Measurements from ENCODE around the gene KEL.

The KEL gene

GRCh38 chr7:142914121-142914520, 48.0 kb downstream of the KEL start:
- H3K4me3 ChIP-seq (ENCODE audit: low read depth, low read length) = no peak overlapping the region
- in situ Hi-C loops (cut with HindIII; ENCODE audit: low sequenced_read_pairs) = no loop called here
- TF ChIP-seq CTCF (IDR thresholded peaks at IDR 0.05; ENCODE audit: low read depth, low read length) = no peak
- no peak for DNase-seq (ENCODE audit: low read depth, low spot score)

GRCh38 chr7:142913566-142913965, 48.6 kb downstream of the KEL start:
- no peak for TF ChIP-seq CTCF (IDR thresholded peaks at IDR 0.05; ENCODE audit: low read depth, low read length)
- no peak for DNase-seq (ENCODE audit: low read depth, low spot score)
- H3K4me3 ChIP-seq (ENCODE audit: low read depth, low read length) = no peak overlapping the region
- in situ Hi-C loops (cut with HindIII; ENCODE audit: low sequenced_read_pairs) = no loop called here

DNA sequence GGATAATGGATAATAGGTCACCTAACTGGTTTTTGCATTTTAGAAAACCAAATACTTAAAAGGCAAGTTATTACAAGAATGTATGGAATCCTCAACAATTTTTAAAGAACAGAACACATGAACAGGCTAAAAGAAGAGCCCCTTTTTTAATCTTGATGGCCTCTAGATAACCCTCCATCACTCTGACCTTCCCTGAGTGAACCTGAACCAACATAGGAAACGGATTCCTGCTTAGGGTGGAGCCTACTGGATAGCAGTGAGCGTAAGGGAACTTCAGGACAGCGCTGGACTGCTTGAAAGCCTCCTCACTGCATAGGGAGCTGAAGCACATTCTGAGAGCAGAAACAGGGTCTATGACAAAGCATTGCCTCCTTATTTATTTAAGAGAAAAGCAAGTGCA, 49.1 kb downstream of the KEL start:
- no peak for TF ChIP-seq CTCF (IDR thresholded peaks at IDR 0.05; ENCODE audit: low read depth, low read length)
- in situ Hi-C loops (cut with HindIII; ENCODE audit: low sequenced_read_pairs) = no loop called here

GRCh38 chr7:142910481-142910880, 51.7 kb downstream of the KEL start:
- no peak for DNase-seq (ENCODE audit: low read depth, low spot score)
- TF ChIP-seq CTCF (IDR thresholded peaks at IDR 0.05; ENCODE audit: low read depth, low read length) = no peak
- no peak overlapping the region for H3K4me3 ChIP-seq (ENCODE audit: low read depth, low read length)
- in situ Hi-C loops (cut with HindIII; ENCODE audit: low sequenced_read_pairs) = no loop called here

More for the DNA sequence above, 49.1 kb downstream of the KEL start:
- H3K4me3 ChIP-seq (ENCODE audit: low read depth, low read length) = no peak overlapping the region
- no peak for DNase-seq (ENCODE audit: low read depth, low spot score)

DNA sequence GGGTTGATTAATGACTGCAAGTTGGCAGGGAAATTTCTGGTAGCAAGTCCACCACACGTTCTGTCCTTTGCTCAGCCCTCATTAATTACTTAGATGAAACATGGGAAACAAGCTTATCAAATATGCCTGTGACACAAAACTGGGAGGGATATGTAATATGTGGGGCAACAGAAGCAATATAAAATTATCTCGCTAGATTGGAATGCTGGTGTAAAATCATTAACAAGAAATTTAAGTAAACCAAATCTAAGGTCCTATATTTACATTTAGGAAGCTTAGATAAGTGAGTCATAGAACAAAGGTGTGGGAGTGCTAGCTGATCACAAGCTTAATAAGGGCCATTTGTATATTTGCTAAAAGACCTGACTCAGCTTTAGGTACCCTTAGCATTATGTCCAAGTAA, 52.1 kb downstream of the KEL start:
- no peak overlapping the region for H3K4me3 ChIP-seq (ENCODE audit: low read depth, low read length)
- in situ Hi-C loops (cut with HindIII; ENCODE audit: low sequenced_read_pairs) = no loop called here
- DNase-seq (ENCODE audit: low read depth, low spot score) = no peak
- TF ChIP-seq CTCF (IDR thresholded peaks at IDR 0.05; ENCODE audit: low read depth, low read length) = no peak

DNA sequence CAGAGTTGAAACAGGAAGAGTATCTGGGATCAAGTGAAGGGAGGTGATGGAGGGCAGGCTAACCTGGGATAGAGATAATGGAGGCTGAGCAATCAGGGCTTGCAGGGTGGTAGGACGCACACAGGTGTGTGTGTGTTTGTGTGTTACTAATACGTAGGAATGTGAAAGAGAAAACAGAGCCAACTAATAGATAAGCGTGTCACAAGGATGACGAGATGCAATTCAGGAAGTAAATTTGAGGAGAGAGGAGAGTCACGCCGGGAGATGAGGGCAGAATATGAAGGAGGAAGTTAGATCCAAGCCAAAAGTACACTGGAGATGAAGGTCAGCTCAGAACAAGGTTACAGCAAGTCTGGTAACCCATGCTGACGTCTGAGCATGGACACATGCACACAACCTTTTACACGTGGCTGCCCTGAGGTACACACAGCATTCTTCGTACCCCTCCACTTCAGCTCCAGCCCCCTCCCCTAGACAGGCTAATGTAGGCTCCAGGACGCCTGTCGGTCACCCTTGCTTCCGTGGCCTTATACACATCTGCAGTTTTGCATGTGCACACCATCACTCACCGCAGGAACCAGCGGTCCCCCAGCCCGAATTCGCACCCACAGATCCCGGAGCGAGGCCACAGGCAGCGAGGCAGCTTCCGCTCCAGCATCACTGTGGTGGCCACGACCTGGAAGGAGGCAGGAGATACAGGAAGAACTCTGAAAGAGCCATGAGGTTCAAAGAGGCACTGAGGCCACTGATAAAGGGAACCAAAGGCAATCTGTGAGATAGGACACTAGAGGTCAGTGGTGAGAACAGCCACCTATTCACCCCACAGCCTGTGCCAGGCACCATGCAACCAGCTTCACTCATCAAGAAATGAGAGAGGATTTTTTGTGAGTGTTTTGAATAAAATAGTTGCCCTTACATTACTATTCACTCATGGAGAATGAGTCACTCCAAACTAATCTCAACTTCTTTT, 53.0 kb downstream of the KEL start:
- DNase-seq (ENCODE audit: low read depth, low spot score) = no peak
- no peak overlapping the region for H3K4me3 ChIP-seq (ENCODE audit: low read depth, low read length)
- no peak for TF ChIP-seq CTCF (IDR thresholded peaks at IDR 0.05; ENCODE audit: low read depth, low read length)
- in situ Hi-C loops (cut with HindIII; ENCODE audit: low sequenced_read_pairs) = no loop called here
